ENCODE measurements around the gene DGKQ.
"Not testable (repeated sequence)": the region's sequence is repeated elsewhere in the genome, so short reads cannot be mapped to it uniquely, and the experiment has no call there.

The DGKQ gene

DNA sequence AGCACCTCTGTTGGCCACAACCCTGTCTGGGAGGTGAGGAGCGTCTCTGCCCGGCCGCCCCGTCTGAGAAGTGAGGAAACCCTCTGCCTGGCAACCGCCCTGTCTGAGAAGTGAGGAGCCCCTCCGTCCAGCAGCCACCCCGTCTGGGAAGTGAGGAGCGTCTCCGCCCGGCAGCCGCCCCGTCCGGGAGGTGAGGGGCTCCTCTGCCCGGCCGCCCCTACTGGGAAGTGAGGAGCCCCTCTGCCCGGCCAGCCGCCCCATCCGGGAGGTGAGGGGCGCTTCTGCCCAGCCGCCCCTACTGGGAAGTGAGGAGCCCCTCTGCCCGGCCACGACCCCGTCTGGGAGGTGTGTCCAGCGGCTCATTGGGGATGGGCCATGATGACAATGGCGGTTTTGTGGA, 2.6 kb upstream of the DGKQ start:
- not testable (repeated sequence) for DNase-seq

DNA sequence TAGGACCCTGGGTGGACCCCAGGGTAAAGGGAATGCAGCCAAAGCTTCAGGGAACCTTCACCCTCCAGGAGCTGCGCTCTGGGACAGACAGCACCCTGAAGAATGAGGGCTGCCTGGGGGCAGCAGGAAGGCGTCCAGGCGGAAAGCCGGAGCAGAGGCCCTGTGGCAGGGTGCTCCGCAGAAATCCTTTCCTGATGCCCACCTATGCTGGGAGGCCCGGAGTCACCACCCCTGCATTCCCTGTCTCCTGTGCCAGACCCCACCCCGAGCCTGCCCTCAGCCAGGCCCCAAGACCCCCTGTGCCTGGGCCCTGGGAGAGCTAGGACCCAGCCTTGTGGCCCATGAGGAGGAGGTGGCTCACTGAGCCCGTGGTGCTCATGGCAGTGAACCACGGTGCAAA, 1.3 kb upstream of the DGKQ start:
- DNase-seq, result no peak

DNA sequence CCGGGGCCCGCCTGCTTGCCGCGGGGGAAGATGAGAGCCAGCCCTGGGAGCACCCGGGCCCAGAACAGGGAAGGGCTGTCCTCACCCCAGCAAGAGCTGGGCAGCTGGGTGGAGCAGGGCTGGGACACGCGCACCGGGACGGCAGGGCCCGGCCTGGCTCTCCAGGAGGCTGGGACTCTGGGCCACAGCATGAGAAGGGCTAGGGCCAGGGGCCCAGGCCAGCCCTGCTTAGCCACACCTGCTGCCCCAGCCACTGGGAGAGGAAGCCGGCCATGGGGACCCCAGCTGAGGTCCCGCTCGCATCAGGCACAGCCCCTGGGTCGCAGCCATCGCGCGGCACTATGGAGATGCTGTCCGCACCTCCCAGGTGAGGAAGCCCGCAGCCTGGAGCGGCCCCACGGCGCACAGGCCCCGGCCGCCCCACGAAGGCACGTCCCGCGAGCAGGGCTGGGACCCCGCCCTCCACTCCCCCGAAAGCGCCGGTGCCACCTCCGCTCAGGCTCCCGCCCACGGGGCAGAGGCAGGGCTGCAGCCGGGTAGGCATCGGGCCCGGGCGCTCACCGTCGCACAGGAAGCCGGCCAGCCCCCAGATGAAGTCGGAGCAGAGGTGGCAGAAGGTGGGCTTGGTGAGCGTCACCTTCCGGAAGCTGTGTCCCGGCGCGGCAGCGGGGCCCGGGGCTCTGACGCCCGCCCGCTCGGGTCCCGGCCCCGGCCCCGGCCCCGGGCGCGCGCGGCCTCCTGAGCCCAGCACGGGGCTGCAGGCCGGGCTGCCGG, 531 bp downstream of the DGKQ start:
- peak; percentile 12 for DNase-seq

DNA sequence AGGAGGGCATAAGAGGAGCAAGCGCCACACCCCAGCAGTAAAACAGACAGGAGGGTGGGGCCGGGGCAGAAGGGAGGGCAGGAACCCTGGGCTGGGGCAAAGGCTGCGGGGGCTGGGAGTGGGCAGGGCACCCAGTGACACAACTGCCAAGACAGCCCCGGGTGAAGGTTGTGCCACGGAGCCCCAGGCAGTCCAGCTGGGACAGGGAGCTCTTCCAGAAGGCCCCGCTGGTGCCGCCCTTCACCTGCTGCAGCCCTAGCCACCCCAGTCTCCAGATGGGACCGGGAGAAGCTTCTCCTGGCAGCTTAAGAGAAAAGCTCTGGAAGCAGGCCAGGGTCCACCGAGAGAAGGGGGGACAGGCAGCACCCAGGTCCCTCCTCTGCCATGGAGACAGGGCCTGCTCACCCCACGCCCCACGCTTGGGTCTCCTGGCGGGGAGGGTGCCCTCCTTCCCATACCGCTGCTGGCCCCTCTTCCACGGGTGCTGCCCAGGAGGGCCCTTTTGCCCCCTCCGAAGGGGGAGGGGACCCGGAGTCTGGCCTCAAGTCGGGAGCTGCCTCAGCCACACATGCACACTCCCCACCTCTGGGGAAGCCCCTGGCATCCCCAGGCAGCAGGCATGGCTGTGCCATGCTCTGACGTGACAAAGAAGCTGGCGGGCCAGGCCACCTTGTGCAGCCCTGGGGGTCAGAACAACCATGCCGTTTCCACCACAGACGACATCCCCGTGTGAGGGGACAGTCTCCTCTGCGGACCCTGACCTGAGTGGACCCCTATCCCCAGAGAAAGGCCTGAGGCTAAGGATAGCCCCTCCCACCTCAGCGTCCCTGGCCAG, 1.5 kb downstream of the DGKQ start:
- DNase-seq, result no peak

DNA sequence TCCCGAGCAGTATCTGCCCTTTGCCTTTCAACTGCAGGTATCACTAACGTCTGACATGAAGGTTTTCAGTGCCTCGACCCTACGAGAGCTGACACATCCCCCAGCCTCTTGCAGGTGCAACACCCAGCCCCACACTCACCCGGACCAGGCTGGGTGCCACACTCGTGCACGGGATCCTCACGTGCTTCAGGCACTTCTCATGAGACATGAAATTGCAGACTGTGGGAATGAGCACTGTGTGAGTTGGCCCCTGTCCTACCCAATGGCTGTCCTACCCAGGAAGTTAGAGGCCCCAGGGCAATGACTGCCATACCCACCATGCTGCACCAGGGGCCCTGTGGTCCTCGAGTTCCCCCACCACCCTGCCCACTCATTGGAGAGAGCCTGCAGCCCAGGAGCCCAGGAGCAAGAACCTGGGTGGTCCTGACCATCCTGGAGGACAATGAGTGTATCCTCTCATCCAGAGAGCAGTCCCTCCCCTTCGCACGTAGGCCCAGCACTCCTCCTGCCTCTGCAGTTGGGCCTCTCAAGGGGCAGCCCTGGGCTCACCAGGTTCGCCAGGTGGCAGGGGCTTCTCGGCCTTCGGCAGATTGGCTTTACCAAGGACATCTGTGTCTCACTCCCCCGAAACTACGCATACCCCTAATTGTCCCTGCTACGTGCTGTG, 2.4 kb downstream of the DGKQ start:
- DNase-seq, result no peak

DNA sequence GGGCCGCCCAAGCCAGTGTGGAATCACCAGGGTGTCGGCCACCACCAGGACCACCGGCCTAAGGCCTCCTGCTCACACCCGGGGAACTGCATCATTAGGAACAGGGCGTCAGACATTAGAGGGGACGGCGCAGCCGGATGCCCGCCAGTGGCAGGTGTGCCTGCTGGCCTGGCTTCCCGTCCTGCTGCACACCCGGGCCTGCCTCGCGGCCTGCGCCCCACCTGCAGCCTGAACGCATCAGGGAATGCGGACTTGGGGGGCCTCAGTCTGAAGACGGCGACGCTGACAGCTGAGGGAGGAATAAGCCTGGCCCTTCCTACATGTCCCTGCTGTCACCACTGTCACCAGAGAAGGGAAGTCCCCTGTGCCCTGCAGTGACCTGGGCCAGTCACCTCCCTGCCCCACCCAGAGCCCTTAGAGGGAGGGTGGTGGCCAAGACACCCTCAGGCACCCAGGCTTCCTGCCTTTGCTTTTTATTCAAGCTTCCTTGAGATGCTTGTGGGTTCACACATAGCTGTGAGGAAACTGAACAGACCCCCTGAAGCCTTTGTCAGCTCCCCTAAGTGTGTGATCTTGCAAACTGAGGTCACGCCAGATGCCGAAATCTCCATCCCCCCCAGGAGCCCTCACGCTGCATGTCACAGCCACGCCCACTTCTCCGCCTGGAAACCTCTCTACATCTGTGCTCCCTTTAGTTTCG, 3.2 kb downstream of the DGKQ start:
- DNase-seq, result no peak

DNA sequence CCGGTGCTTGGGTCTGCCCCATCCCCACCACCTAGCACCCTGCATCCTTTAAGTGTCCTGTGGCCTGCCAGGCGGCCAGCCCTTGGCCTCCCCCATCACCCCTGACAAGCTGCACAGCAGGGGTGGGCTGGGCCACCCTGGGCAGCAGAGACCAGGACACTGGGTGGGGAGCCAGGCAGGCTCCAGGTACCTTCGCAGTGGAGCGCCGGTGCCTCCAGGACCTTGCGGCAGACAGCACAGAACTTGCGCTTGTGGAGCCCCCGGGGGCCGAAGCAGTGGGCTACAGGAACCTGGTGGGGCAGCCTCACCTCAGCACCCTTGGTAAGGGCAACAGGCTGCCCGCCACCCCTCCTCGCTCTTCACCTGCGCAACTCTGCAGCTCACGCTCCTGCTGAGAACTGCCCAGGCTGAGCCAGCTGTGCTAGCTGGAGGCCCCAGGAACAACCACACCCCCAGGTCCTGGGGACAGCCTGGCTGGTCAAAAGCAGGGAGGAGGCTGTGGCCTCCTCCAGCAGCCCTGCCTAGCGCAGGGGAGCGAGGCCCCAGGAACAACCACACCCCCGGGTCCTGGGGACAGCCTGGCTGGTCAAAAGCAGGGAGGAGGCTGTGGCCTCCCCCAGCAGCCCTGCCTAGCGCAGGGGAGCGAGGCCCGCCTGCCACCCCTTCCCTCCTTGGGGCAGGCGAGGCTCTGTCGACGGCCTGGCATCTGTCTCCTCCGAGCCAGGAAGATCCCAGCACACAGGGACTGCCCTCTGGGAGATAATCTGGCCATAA, 4.6 kb downstream of the DGKQ start:
- no peak for DNase-seq

DNA sequence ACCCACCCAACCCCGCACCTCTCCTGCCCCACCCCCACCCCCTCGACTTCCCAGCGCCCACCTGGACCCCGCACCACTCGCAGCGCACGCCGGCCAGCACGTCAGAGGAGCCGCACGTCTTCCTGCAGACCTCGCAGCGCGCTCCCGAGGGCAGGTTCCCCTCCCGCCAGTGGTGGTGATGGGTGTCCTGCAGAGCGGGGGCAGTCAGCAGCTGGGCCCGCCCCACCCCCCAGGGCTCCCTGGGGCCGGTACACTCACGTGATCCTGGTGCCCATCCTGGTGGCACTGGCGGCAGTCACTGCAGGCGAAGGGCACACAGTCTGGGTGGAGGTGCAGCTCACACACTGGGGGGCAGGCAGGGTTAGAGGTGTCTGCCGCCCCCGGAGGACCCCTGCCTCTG, 5.1 kb downstream of the DGKQ start:
- no peak for DNase-seq

DNA sequence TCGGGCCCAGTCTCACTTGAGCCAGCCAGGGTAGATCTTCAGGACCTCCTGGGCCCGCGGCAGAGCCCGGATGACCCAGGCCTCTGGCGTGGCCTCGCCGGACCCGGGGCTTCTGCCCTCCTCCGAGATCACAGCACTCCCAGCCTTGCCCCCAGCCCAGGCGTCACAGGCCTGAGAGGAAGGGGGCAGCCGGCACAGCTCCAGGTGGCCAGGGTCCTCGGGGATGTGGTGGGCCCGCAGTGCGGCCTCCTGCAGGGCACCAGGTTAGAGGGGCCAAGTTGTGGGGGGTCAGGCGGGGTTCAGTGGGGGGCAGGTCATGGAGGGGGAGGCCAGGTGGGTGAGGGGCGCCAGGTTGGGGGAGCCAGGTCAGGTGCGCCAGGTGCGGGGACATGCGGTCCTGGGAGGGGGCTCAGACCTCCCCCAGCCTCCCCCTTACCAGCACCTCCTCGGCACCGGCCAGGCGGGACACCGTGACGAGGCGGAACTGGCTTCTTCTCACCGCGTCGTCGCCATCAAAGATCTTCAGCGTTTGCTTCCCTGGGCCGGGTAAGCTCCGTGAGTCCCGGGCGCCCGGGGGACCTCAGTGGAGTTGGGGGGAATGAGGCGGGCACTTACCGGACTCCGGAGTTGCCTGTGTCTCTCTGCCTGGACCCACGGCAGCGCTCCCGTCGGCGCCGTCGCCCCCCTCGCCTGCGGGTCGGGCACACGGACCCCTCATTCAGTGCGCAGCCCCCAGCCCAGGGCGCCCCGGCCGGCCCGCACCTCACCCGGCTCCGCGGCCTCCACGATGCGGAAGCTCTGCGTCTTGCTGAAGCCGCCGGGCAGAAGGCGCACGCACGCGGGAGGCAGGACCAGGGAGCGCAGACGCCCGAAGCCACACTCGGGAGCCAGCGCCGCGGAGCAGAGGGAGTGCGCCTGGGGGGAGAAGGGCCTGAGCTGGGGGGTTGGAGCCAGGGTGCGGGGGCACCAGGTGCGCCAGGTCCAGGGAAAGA, 6.0 kb downstream of the DGKQ start:
- no peak for DNase-seq

DNA sequence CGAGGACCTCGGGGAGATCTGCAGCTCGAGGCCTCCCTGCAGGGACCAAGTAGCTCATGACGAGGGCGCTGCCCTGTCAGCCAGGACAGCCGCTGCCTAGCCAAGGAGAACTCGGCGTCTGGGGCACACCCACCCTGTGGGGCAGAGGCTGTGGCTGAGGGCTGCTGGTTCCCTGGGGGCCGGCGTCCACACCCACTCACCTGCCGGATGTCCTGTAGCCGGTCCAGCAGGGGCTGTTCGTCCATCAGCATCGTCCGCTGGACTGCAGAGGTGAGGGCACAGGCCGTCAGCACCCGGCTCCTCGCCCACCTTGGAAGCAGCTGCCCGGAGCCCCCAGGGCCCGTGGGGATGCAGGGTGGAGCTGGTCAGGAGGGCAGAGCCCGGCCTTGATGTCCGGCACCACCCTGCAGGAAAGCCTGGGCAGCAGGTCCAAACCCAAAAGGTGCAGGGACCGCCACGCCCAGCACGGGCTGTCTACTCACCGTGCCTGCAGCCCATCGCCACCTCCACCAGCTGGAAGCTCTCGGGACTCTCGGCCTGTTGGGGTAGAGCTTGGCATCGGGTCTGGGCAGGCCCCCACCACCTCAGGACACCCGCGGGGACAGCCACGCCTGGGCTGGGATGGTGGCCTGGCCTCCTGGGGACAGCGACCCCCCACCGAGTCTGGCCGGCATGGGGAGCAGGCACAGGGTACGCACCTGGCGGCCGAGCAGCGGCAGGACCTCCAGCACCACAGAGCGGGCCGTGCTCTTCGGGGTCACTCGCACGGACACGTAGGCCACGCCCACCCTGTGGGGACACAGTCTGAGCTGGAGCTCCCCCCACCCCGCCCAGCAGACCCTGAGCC, 6.9 kb downstream of the DGKQ start:
- no peak for DNase-seq

DNA sequence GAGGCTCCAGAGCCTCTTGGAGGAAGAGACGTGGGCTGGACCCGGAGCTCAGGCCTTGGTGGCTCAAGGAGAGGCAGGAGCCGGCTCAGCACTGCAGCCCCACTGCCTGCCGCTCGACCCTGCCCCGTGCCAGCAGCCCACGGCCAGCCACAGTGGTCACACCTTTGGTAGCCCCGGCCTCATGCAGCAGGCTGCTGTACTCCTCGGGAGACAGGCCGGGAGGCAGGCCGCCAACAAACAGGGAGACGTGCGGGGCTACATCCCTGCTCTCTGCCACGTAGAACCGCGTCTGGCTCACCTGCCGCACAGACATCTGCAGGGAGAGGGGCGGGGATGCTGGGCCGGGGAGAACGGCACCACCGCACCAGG, 7.6 kb downstream of the DGKQ start:
- no peak for DNase-seq

DNA sequence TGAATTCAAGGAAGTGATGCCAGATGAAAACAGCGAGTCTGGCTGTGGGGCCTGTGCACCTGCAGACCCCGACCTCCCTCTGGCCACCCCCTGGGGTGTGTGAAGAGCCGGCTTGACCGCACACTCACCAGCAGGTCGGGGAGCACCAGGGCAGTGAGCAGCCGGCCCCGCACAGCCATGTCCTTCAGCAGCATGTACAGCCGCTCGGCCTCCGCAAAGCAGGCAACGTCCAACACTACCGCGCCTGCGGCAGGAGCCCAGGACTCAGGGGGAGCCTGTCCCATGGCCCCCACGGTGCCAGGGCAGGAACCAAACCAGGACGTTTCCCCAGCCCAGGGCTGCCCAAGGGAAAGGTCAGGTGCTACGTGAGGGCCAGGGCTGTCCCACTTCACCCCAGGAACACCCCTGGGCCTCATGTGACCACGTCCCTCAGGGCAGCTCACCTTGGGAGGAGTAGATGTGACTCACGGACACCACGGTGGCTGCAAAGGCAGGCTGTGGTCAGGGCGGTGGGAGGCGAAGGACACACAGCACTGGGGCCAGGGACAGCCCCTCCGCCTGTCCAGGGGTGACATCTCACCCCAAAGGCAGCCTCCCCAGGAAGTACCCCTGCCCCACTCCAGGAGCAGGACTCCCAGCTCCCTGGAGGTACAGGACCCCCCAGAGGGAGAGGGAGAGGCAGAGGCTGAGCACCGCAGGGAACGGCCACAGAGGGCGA, 8.2 kb downstream of the DGKQ start:
- DNase-seq, result no peak

DNA sequence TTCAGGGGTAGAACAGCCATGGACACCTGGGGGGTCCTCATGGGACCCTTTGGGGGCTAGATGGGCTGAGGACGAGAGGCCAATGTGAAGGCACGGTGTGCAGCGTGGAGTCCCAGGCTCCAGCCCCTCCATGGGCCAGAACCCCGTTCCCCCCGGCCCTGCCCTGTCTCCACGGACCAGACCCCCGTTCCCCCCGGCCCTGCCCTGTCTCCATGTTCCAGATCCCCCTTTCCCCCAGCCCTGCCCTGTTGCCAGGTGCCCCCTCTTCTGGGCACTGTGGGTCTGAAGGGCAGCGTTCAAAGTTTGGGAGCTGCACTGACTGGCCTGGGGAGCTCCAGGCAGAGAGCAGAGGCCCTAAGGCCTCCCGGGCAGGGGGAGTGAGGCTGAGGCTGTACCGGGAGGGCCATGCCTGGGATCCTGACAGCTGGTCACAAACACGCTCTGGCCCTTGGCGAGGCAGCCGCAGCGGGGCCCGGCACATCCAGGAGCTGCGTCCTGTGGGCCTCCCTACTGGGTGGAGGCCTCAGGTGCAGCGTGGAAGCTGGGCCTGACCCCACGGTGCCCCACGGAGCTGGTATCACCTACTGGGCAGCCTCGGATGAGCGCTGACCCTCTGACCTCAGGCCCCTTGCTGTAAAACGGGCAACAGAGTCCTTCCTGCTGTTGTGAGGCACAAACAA, 8.9 kb downstream of the DGKQ start:
- DNase-seq, result no peak

DNA sequence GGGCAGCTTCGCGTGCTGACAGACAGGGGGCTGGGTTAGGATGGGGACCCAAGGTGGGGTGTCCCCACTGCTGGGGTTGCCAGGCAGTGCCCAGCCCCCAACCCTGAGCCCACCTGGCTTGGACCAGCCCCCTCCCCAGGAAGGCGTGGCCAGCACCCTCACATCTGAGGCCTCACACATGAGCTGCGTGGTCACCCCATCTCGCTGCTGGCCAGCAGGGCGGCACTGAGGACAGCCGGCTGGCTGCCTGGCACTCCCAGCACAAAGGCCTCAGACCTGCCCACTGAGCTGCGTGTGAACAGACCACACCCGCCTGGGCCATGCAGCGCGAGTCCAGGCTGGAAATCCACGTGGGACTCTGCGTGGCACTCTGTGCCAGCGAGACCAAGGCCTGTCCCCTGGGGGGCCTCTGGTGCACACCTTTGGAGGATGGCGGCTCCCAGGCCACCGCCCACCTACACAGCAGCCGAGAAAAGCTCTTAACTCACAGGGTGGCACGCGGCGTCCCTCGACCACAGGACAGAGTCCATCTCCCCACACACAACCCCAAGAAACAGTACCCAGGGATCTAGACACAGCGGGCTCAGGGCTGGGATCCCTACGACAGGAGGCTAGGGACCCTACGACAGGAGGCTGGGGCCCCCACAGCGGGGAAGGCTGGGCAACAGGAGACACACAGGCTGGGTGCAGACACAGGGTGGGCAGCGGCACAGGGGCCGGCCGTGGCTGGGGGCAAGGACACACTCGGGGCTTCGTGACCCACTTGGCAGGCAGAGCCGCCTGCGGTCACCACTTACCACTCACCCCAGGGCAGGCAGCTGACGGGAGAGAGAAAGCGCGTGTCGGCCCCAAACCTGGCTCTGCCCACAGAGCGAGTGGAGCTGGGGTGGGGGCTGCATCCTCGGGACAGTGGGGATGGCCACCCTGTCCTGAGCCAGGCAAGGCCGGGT, 9.8 kb downstream of the DGKQ start:
- no peak for DNase-seq

DNA sequence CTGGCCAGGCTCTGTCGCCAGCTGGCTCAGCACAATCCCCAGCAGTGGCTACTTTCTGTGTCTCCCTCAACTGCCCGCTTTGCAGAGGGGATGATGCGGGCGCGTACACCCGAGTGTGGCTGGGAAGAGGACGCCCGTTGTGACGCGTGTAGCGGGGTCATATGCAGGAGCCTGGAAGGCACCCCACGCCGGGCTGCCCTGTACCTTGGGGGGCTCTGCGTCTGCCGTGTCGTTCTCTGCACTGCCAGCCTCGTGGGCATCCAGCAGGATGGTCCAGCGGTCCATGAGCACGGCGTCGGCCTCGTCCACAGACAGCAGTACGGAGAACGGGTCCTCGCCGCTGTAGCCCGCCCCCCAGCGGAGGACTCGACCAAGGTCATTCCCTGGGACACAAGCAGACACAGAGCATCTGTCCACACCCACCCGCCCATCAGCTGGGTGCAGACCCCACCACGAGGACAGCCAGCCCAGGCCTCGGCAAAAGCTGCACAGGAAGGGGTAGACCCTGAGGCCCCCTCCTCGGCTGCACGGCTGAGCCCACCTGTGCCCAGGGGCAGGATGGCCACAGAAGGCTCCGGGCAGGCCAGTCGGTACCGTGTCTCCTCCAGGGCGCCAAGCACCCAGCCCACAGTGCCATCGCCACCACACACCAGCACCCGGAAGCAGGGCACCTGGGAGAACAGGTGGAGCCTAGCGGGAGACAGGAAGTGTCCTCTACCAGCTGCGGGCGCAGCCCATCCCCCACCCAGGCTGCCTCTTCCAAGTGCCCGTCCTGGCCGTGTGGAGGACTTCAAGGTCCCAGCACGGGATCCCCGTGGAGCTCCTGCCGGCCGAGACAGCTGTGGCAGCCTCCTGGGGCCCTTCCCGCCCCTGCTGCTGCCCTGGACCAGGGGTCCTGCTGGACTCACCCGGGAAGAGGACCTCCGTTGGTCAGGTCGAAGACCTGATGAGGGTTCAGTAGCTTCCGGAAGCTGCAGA, 10.8 kb downstream of the DGKQ start:
- DNase-seq, result no peak
